ENCODE measurements around the gene MAP7D3.
"Not testable (repeated sequence)": the region's sequence is repeated elsewhere in the genome, so short reads cannot be mapped to it uniquely, and the experiment has no call there.

Gene MAP7D3

GRCh38 chrX:136179133-136179532, 72.1 kb downstream of the MAP7D3 start:
- DNase-seq: no peak

GRCh38 chrX:136176399-136176825, 74.8 kb downstream of the MAP7D3 start:
- no peak for DNase-seq

DNA sequence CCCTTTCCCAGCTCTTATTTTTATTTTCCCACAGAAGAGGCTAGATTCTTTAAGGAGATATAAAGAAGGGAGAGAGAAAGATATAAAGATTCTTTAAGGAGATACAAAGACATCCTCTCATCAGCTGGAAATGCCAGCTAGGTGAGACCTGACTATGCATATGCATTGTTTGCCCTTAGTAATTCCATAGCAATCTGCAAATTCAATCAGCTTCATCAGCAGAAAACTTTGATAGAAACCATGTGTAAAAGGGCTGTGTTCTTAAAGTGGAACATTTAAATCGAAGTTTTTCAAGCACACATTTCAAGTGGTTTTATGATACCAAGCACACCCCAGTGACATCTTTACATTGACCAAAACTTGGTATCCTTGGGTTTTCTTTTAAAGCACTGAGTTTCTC, 79.8 kb downstream of the MAP7D3 start:
- no peak for DNase-seq

- no peak for DNase-seq
Observed at GRCh38 chrX:136170139-136170800, 80.9 kb downstream of the MAP7D3 start.

- DNase-seq: peak; percentile 47
Observed at GRCh38 chrX:136168929-136169735, 82.1 kb downstream of the MAP7D3 start.

DNA sequence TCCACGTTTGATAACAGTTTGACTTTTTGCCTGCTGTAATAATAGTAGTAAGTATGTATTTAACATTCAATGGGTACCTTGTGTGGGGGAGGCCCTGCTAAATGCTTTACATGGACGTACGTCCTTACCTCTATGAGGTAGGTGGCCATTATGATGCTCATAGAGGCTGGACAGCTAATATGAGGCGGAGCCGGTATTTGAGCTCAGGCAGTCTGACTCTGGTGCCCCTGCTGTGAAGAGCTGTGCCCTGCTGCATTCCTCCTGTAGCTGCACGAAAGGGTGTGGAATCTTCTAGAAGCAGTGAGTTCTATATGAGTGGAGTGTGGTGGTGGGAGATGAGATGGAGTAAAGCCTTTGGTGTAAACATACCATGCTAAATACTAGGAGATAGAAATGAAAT, 83.2 kb downstream of the MAP7D3 start:
- DNase-seq: not testable (repeated sequence)

GRCh38 chrX:136166221-136166855, 84.9 kb downstream of the MAP7D3 start:
- no peak for DNase-seq

- DNase-seq: no peak
Observed at GRCh38 chrX:136165406-136165805, 85.8 kb downstream of the MAP7D3 start.

DNA sequence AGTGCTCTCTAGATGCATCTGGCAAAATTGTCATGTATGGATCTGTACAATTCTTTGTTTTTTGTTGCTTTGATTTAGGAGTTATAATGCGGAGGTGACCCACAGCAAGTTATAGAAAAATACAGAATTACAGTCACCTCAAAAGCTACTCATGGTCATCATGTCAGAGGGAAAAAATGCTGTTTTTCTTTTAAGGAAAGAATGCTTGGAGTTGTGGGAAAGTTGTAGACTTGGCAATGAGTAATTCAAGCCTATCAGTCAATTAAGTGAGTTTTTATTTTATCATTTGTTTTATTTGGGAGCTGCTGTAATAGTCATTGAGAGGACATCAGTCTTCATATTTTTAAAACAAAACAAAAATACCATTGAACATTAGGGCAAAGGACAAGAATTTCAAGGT, 87.5 kb downstream of the MAP7D3 start:
- no peak for DNase-seq

Measured in right forelimb (tissue), 1 donor.